Left ventricle myocardium inferior (tissue), 1 donor: ENCODE results near the gene SLAIN1. TPM values are rescaled to one million over a fixed set of nuclear protein-coding genes. Genes with fewer than 3 reads are reported as not detected.

ENCODE experiments used
- DNase-seq: peaks from one replicate; pipeline ENCODE4 v3.0.0-alpha.2; 2020
- H3K27ac ChIP-seq: fragments of 200-600 bp; replicated peaks from 2 replicates; pipeline ENCODE4 v1.8.0; 2021
- H3K27me3 ChIP-seq: fragments of 200-600 bp; 2 replicates; pipeline ENCODE4 v1.8.0; 2021; ENCODE audit warnings: low read depth
- H3K36me3 ChIP-seq: fragments of 200-600 bp; 2 replicates; pipeline ENCODE4 v1.8.0; 2021
- H3K4me1 ChIP-seq: fragments of 200-600 bp; 2 replicates; pipeline ENCODE4 v1.8.0; 2021
- H3K4me3 ChIP-seq: fragments of 200-600 bp; 2 replicates; pipeline ENCODE4 v1.8.0; 2021; ENCODE audit warnings: mild to moderate bottlenecking, moderate library complexity
- H3K9me3 ChIP-seq: fragments of 200-600 bp; replicated peaks from 2 replicates; pipeline ENCODE4 v1.8.0; 2021
- CTCF ChIP-seq: fragments of 200-600 bp; IDR thresholded peaks from 2 replicates; pipeline ENCODE4 v1.8.0; 2021; ENCODE audit warnings: antibody characterized with exemption, mild to moderate bottlenecking, borderline replicate concordance
- intact Hi-C: fragments of 100-400 bp; cut with micrococcal nuclease; formaldehyde crosslinking; loops from one replicate; pipeline ENCODE4 v1.11.0; 2022
- total RNA-seq: library from RNA; stranded (reverse); fragmentation: NEBNext Ultra II Directional; extraction: Animal tissue kit (Norgen Biotek cat#: 25700); gene quantifications from one replicate; pipeline ENCODE4 v1.2.1, GENCODE V29; 2021
- donor health status: DM: no; HTN: yes; CAD: no; lungs with severe emphysema.

SLAIN1 gene
- total RNA-seq, 1 donor from 2014 or later, result 8.0 TPM

- Histone ChIP-seq H3K4me3 (no peak overlapping the region), H3K27me3 (no peaks in the 10 kb centered on the region), H3K36me3 (no peaks in the 10 kb centered on the region), H3K9me3 (no peaks in the 10 kb centered on the region), H3K4me1 (peaks cover 5% of the 10 kb centered on the region), H3K27ac (no peak overlapping the region)
- TF ChIP-seq CTCF, result no peak
- no peak for DNase-seq
- intact Hi-C loops, result no loop called here
Observed at GRCh38 chr13:77784515-77784914, 87.0 kb downstream of the SLAIN1 start.

GRCh38 chr13:77786695-77787287, 89.3 kb downstream of the SLAIN1 start:
- Histone ChIP-seq H3K9me3 (peaks cover 17% of the 10 kb centered on the region), H3K36me3 (no peaks in the 10 kb centered on the region), H3K4me3 (no peak overlapping the region), H3K27ac (no peak overlapping the region), H3K27me3 (no peaks in the 10 kb centered on the region), H3K4me1 (no peaks in the 10 kb centered on the region)
- TF ChIP-seq CTCF, result no peak
- intact Hi-C loops, result no loop called here
- DNase-seq, result no peak

GRCh38 chr13:77789376-77789775, 91.9 kb downstream of the SLAIN1 start:
- Histone ChIP-seq H3K36me3 (no peaks in the 10 kb centered on the region), H3K4me1 (no peaks in the 10 kb centered on the region), H3K4me3 (no peak overlapping the region), H3K9me3 (peaks cover 37% of the 10 kb centered on the region), H3K27me3 (no peaks in the 10 kb centered on the region), H3K27ac (no peak overlapping the region)
- no peak for TF ChIP-seq CTCF
- no peak for DNase-seq
- intact Hi-C loops, result no loop called here

GRCh38 chr13:77800219-77800618, 102.7 kb downstream of the SLAIN1 start:
- no peaks in the 10 kb centered on the region for H3K36me3 ChIP-seq
- H3K27me3 ChIP-seq, result no peaks in the 10 kb centered on the region
- TF ChIP-seq CTCF, result no peak
- intact Hi-C loops, result no loop called here
- H3K9me3 ChIP-seq, result peaks cover 11% of the 10 kb centered on the region
- no peaks in the 10 kb centered on the region for H3K4me1 ChIP-seq
- no peak overlapping the region for H3K27ac ChIP-seq
- no peak for DNase-seq
- H3K4me3 ChIP-seq, result no peak overlapping the region

- Histone ChIP-seq H3K4me1 (no peaks in the 10 kb centered on the region), H3K27ac (no peak overlapping the region), H3K9me3 (no peaks in the 10 kb centered on the region), H3K36me3 (no peaks in the 10 kb centered on the region), H3K27me3 (no peaks in the 10 kb centered on the region), H3K4me3 (no peak overlapping the region)
- intact Hi-C loops, result no loop called here
- TF ChIP-seq CTCF, result no peak
- DNase-seq, result no peak
Observed at GRCh38 chr13:77806518-77806917, 109.0 kb downstream of the SLAIN1 start.
